C4-2B (cell line): Measurements from ENCODE around the gene TSPAN15.

Experiments used
- CTCF ChIP-seq: fragments of 450-650 bp; conservative IDR thresholded peaks from 2 replicates; pipeline ENCODE4 v1.5.1; 2017; ENCODE audit warnings: mild to moderate bottlenecking
- ZFX ChIP-seq: fragments of 450-650 bp; IDR thresholded peaks from 2 replicates; pipeline ENCODE4 v1.6.1; 2017

GRCh38 chr10:69481305-69481704, 30.0 kb downstream of the TSPAN15 start:
- no peak for TF ChIP-seq CTCF
- TF ChIP-seq ZFX = no peak
